Effector memory CD4-positive, alpha-beta T cell (primary cell): ENCODE measurements around the gene SEMA3G.

Experiments
- DNase-seq, 3 donors: peaks; one replicate each; pipeline ENCODE4 v3.0.0-alpha.2; 2020
- H3K27ac ChIP-seq: 2 replicates; pipeline ENCODE4 v1.7.0; 2013; ENCODE audit warnings: mild to moderate bottlenecking, low read length, moderate library complexity; ENCODE audit not compliant: insufficient read depth, poor library complexity, severe bottlenecking
- H3K27me3 ChIP-seq: replicated peaks from 2 replicates; pipeline ENCODE4 v1.7.0; 2013; ENCODE audit warnings: mild to moderate bottlenecking, low read length; ENCODE audit not compliant: insufficient read depth, control insufficient read depth, poor library complexity, severe bottlenecking
- H3K36me3 ChIP-seq: 2 replicates; pipeline ENCODE4 v1.7.0; 2013; ENCODE audit warnings: mild to moderate bottlenecking, low read length, moderate library complexity; ENCODE audit not compliant: control insufficient read depth, insufficient read depth
- H3K4me1 ChIP-seq: 2 replicates; pipeline ENCODE4 v1.7.0; 2013; ENCODE audit warnings: low read length, mild to moderate bottlenecking; ENCODE audit not compliant: control insufficient read depth, insufficient read depth, poor library complexity, severe bottlenecking
- H3K4me3 ChIP-seq: 2 replicates; pipeline ENCODE4 v1.7.0; 2013; ENCODE audit warnings: low read length, low read depth, mild to moderate bottlenecking; ENCODE audit not compliant: insufficient read depth, poor library complexity, severe bottlenecking
- H3K9me3 ChIP-seq: 2 replicates; pipeline ENCODE4 v1.7.0; 2013; ENCODE audit warnings: mild to moderate bottlenecking, low read length, moderate library complexity; ENCODE audit not compliant: control insufficient read depth

The SEMA3G gene

DNA sequence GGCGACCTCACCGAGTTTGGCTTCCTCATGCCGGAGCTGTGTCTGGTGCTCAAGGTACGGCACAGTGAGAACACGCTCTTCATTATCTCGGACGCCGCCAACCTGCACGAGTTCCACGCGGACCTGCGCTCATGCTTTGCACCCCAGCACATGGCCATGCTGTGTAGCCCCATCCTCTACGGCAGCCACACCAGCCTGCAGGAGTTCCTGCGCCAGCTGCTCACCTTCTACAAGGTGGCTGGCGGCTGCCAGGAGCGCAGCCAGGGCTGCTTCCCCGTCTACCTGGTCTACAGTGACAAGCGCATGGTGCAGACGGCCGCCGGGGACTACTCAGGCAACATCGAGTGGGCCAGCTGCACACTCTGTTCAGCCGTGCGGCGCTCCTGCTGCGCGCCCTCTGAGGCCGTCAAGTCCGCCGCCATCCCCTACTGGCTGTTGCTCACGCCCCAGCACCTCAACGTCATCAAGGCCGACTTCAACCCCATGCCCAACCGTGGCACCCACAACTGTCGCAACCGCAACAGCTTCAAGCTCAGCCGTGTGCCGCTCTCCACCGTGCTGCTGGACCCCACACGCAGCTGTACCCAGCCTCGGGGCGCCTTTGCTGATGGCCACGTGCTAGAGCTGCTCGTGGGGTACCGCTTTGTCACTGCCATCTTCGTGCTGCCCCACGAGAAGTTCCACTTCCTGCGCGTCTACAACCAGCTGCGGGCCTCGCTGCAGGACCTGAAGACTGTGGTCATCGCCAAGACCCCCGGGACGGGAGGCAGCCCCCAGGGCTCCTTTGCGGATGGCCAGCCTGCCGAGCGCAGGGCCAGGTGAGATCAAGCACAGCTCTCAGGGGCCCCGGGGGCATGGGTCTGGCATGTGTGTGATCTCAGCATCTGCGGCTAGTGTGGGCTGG, 43.1 kb upstream of the SEMA3G start:
- Histone ChIP-seq H3K36me3 (peaks cover 79% of the 10 kb centered on the region), H3K4me1 (no peaks in the 10 kb centered on the region), H3K27me3 (no peaks in the 10 kb centered on the region), H3K9me3 (no peaks in the 10 kb centered on the region), H3K27ac (no peak overlapping the region), H3K4me3 (no peak overlapping the region)
- DNase-seq: no peak

DNA sequence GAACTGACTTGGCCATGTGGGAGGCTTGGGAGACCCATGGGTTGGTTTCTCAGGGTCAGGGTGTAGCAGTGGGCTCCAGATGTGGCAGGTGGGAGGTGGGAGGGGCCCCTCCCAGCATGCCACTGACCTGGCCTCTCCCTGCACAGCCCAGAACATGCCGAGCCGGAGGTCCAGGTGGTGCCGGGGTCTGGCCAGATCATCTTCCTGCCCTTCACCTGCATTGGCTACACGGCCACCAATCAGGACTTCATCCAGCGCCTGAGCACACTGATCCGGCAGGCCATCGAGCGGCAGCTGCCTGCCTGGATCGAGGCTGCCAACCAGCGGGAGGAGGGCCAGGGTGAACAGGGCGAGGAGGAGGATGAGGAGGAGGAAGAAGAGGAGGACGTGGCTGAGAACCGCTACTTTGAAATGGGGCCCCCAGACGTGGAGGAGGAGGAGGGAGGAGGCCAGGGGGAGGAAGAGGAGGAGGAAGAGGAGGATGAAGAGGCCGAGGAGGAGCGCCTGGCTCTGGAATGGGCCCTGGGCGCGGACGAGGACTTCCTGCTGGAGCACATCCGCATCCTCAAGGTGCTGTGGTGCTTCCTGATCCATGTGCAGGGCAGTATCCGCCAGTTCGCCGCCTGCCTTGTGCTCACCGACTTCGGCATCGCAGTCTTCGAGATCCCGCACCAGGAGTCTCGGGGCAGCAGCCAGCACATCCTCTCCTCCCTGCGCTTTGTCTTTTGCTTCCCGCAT, 42.3 kb upstream of the SEMA3G start:
- Histone ChIP-seq H3K4me1 (no peaks in the 10 kb centered on the region), H3K27me3 (no peaks in the 10 kb centered on the region), H3K9me3 (no peaks in the 10 kb centered on the region), H3K27ac (no peak overlapping the region), H3K4me3 (no peak overlapping the region), H3K36me3 (peaks cover 78% of the 10 kb centered on the region)
- no peak for DNase-seq

DNA sequence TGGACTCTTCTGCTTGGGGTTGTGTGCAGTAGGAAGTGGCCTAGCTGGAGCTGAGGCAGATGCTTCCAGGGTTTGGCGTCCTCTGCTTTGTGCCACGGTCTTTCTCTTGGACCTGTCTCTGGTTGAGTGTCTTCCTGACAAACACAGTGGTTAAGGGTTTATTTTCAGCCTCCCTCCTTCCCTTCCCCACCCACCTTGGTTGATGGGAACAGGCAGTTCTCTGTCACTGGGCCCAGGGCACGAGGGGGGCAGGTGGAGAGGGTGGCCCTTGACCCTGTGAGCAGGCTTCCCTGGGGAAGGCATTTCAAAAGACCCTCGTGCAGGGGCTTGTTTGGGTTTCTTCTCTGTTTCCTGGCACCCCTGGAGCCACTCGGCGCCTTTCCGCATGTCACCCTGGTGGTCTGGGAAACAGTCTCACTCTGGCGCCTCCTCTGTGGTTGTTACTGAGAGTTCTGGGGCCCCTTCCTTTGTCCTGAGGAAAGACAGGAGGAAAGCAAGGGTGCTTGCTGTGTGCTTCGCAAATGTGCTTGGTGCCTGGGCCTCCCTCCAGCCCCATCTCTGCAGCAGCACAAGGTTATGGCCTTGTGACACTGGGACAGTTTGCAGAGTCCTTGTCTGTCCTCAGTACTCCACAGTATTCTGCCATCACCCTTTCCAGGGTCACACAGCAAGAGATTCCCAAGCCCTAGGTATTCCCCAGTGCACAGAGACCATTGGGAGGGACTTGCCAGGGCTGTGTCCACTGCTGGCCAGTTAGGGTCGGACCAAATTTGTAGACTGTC, 40.0 kb upstream of the SEMA3G start:
- H3K9me3 ChIP-seq: no peaks in the 10 kb centered on the region
- peaks cover 78% of the 10 kb centered on the region for H3K36me3 ChIP-seq

DNA sequence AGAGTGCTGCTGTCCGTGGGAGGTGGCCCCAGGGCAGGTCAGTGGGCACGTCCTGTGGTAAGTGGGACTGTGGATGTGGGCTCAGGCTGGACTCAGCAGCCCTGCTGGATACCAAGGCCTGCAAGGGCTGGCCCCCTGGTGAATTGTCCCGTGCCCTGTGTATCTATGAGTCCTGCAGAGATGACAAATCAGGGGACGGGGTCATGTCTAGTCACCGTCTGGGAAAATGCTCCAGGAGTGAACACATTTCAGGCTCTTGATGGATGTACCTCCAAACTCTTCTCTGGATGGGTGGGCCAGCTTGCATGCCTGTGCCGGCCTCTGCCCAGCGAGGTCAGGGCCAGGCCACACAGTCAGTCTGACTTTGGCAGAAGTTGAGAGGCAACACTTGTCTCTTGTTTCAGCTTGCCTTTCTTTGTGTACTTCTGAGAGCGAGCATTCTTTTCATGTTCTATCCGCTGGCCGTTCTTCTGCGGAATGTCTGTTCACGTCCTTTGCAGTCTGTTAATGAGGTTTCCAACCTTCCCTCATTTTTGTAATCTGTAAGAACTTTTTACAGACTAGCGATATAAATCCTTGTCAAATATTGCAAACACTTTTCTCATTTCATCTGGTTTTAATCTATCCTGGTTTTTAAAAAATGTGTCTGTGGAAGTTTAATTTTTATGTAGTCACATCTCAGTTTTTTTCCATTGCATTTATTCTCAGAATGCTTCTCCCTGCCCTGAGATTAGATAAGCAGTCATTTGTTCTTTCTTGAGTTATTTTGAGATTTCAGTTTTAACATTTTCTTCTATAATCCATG, 38.9 kb upstream of the SEMA3G start:
- H3K9me3 ChIP-seq: no peaks in the 10 kb centered on the region
- no peak overlapping the region for H3K27ac ChIP-seq
- no peaks in the 10 kb centered on the region for H3K4me1 ChIP-seq
- no peak overlapping the region for H3K4me3 ChIP-seq
- no peaks in the 10 kb centered on the region for H3K27me3 ChIP-seq
- H3K36me3 ChIP-seq: peaks cover 78% of the 10 kb centered on the region
- DNase-seq: no peak

More for the DNA sequence above, 40.0 kb upstream of the SEMA3G start:
- no peak overlapping the region for H3K27ac ChIP-seq
- H3K27me3 ChIP-seq: no peaks in the 10 kb centered on the region
- no peak for DNase-seq
- H3K4me3 ChIP-seq: no peak overlapping the region
- H3K4me1 ChIP-seq: no peaks in the 10 kb centered on the region

DNA sequence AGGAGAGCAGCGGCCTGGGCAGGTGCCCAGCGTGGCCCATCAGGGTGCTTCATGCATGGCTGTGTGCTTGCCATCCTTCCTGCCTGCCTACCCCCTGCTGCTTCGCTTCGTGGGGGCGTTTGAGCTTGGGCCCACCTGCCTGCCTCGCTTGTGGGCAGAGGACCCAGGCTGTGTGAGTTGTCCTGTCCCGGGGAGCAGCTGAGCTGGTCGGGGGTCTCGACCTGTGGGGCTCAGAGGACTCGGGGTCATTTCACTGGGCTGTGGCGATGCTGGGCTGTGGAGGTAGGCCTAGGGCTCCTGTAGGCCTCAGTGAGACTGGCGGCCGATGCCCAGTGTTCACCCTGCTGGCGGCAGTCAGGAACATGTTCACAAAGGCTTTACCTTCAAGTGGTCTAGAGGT, 38.2 kb upstream of the SEMA3G start:
- peaks cover 81% of the 10 kb centered on the region for H3K36me3 ChIP-seq
- H3K9me3 ChIP-seq: no peaks in the 10 kb centered on the region
- H3K4me3 ChIP-seq: no peak overlapping the region
- no peak for DNase-seq
- H3K27ac ChIP-seq: no peak overlapping the region
- no peaks in the 10 kb centered on the region for H3K27me3 ChIP-seq
- no peaks in the 10 kb centered on the region for H3K4me1 ChIP-seq

DNA sequence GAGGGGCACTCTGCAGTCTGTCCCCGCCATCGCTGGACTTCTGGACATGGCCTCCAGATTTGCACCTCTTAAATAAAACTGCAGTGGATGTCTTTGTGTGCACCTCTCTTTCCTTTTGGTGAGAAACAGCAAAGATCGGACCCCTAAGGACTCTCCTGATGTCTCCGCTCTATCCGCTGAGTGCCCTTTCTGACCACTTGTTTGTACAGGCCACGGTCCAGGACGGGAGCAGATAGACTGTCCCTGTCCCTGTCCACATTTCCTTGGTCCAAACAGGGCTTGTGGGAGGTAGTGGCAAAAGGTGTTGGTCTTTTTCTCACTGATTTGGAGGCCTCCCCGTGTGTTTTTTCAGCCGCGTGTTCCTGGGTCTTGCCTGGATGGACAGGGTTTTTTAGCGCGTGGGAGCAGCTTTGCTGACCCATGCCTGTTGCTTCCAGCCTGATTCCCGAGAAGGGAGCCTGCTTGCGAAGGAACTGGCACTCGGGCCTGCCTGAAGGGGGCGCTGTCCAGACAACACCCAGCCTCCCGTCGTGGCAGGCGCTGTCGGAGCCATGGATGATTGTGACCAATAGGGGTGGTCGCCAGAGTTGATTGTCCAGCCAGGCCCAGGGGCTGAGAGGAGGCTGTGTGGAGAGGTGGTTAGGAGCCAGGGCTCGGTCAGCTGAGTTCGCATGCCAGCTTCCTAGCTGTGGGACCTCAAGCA, 37.1 kb upstream of the SEMA3G start:
- Histone ChIP-seq H3K4me3 (no peak overlapping the region), H3K9me3 (no peaks in the 10 kb centered on the region), H3K27me3 (no peaks in the 10 kb centered on the region), H3K4me1 (no peaks in the 10 kb centered on the region), H3K36me3 (peaks cover 82% of the 10 kb centered on the region), H3K27ac (no peak overlapping the region)
- DNase-seq: peak in 1 of 3 donors; percentile 4

DNA sequence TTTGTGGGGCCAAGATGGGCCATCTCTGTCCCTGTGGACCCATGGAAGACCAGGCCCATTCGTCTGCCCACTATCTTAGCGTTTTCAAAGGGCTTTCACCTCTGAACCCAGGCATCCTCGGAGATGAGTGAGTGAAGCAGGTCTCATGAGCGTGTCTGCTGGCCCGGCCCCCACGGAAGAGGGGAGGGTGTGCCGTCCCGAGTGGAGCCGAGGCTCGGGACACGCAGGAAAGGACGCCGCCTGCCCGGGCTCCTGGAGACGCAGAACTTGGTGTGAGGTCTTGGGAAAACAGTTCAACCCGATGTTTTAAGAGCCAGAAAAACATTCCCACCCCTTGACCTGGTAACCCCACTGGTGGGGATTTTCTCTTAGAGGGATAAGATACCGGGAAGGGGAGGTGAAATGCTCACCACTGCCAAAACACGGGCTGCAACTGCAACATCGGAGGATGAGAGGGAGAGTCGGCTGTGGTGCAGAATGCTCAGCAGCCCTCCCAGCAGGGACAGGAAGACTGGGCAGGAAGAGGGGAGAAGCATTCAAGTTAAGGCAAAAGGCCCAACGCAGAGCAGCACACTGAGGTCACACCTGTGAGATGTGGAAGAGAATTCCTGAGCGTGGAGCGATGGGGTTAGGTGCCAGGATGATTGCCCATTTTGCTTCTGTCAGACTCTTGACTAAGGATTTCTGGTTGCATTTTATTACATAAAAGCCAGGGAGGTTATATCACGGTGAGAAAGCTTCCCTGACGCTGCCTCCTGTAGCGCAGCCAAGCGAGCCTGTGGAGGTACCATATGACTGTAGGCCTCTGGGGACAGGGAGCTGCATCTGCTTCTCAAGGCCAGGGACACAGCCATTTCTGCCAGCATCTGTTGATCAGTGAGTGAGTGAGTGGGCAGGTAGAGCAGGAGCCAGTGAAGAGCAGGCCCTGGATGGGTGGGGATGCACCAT, 36.1 kb upstream of the SEMA3G start:
- no peaks in the 10 kb centered on the region for H3K4me1 ChIP-seq
- peaks cover 84% of the 10 kb centered on the region for H3K36me3 ChIP-seq
- no peaks in the 10 kb centered on the region for H3K27me3 ChIP-seq
- no peak for DNase-seq
- no peak overlapping the region for H3K4me3 ChIP-seq
- H3K9me3 ChIP-seq: no peaks in the 10 kb centered on the region
- H3K27ac ChIP-seq: no peak overlapping the region

DNA sequence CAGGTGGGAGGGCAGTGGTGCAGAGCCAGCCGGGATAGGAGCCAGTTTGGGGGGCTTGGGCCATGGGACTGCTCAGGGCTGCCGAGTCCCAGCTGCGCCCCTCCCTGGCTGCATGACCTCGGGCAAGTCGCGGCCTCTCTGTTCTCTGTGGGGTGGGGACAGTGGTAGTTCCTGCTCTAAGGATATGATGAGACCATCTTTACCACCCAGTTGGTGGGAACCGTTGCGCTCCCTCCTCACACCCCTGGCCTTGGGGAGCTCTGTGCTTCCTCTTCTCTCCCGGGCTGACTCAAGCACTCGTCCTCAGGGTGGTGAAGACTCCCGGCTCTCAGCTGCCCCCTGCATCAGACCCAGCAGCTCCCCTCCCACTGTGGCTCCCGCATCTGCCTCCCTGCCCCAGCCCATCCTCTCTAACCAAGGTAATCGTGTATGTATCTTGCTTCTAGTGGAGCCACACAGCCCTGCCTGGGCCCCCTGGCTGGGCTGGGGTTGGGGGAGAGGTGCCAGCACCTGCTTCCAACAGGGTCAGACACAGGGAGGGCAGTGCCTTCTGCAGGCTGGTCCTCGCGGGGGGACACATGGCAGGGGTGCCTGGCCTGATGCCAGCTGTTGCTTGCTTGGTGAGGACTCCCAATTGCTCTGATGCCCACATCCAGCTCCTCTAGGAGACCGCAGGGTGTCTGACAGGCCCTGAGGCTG, 35.1 kb upstream of the SEMA3G start:
- peaks cover 88% of the 10 kb centered on the region for H3K36me3 ChIP-seq
- DNase-seq: no peak
- H3K27me3 ChIP-seq: no peaks in the 10 kb centered on the region
- H3K4me3 ChIP-seq: no peak overlapping the region
- H3K4me1 ChIP-seq: no peaks in the 10 kb centered on the region
- no peaks in the 10 kb centered on the region for H3K9me3 ChIP-seq
- no peak overlapping the region for H3K27ac ChIP-seq
